GM20431 (cell line): ENCODE results near the gene MAP3K20.

ENCODE experiments used
- in situ Hi-C: fragments of 300-500 bp; cut with MseI, MboI; formaldehyde crosslinking; loops from one replicate; pipeline ENCODE4 v1.15.0; 2020; ENCODE audit warnings: low sequenced_read_pairs; ENCODE audit not compliant: unreplicated experiment

Gene MAP3K20

GRCh38 chr2:173218326-173219056, 142.8 kb downstream of the MAP3K20 start:
- in situ Hi-C loops, result no loop called here

DNA sequence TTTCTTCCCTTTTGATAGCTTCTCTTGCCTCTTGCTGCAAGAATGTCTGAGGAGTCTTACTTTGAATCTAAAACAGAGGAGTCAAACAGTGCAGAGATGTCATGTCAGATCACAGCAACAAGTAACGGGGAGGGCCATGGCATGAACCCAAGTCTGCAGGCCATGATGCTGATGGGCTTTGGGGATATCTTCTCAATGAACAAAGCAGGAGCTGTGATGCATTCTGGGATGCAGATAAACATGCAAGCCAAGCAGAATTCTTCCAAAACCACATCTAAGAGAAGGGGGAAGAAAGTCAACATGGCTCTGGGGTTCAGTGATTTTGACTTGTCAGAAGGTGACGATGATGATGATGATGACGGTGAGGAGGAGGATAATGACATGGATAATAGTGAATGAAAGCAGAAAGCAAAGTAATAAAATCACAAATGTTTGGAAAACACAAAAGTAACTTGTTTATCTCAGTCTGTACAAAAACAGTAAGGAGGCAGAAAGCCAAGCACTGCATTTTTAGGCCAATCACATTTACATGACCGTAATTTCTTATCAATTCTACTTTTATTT, 145.6 kb downstream of the MAP3K20 start:
- in situ Hi-C loops, result no loop called here

DNA sequence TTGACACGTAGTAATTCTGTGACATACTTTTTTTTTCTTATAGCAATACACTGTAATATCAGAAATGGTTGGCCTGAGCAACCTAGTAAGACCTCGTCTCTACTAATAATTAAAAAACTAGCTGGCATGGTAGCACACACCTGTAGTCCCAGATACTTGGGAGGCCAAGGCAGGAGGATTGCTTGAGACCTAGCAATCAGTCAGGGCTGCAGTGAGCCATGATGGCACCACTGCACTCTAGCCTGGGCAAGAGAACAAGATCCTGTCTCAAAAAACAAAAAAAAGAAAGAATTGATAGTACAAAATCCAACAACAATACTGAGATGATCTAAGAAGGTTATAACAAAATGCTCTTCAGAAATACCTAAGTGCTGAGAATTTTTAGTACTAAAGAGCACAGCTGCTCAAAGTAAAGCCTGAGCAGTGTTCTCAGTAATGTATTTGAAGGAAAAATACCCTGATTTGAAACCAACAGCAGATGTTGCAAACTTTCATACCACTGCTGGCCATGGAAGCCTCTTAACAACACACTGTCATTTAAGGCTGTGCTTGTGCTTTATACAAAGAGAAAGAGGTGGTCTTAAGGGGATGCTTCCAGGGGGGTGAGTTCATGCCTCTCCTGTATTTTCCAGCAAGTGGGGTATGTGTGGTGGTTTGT, 146.4 kb downstream of the MAP3K20 start:
- in situ Hi-C loops, result no loop called here

GRCh38 chr2:173223871-173224270, 148.2 kb downstream of the MAP3K20 start:
- in situ Hi-C loops, result no loop called here

GRCh38 chr2:173226899-173227698, 151.5 kb downstream of the MAP3K20 start:
- in situ Hi-C loops, result no loop called here

DNA sequence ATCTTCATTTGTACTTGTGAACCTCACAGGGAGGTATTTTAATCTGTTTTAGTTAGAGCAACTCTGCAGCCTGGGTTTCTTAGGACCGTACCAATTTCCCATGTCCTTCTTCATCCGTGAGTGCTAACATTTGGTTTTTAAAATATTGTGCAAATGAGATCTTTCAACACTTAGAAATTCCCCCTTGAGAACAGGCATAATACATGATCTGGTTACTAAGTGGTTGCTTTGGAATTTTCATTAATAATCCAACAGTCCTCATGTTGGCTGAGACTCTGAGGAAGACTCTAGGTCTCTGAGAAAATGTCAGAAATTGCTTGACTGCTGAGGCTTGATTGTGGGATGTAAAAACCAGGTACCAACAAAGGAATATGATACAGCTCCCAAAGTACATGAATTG, 153.4 kb downstream of the MAP3K20 start:
- in situ Hi-C loops, result no loop called here

DNA sequence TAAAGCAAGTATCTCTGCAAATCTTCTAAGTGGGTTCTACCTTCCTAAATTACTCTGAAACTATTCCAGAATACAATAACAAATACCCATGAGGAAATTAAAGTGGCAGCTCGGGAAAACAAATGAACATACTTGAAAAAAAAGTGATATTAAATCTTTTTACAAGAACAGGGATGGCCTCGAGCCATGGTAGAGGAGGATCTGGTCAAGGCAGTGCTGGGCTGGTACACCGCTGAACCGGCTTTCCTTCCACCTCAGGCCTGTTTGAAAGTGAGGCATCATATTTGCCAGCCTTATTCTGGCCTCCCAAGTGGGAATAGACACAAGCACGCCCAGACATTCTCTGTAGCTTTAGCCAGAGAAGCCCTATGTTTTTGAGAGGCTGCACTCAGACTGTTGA, 154.5 kb downstream of the MAP3K20 start:
- in situ Hi-C loops, result no loop called here

GRCh38 chr2:173231042-173231441, 155.4 kb downstream of the MAP3K20 start:
- in situ Hi-C loops, result no loop called here

GRCh38 chr2:173231465-173231864, 155.8 kb downstream of the MAP3K20 start:
- in situ Hi-C loops, result no loop called here

- in situ Hi-C loops, result no loop called here
These were observed 157.5 kb downstream of the MAP3K20 start for GRCh38 chr2:173232956-173233744.

GRCh38 chr2:173235947-173236803, 160.5 kb downstream of the MAP3K20 start:
- in situ Hi-C loops, result no loop called here

DNA sequence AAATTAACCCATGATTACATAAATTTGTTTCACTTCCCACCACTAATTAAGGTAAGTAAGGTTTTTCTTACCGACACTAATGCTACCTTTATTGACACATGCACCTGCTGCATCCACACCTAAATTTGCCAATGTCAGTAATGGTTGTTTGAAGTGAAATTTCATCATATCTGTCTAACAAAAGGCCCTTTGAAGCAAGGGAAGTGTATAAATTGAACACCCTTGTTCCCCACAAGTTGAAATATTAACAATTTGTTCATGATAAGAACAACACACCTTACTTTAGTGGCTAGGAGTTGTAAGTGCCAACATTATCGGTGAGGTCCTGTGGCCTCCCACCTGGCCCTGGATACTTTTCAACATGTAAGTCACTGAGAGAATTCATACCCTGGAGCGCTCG, 162.7 kb downstream of the MAP3K20 start:
- in situ Hi-C loops, result no loop called here

DNA sequence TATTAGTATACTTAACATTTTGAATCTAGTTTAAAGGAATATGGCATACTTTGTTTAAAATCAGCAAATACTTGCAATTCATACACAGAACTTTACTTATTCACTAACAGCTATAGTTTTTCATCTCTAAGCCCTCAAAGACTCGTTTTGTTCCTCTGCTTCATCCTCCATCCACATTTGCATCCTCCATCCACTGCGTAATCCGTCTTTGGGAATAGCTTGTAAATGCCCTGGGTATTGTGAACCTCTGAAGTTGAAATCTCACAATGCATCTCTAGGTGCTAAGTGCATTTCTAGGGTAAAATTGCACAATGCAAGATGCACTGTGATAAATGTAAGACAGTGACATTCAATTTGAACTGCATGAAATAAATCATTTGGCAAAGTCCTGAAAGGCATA, 163.2 kb downstream of the MAP3K20 start:
- in situ Hi-C loops, result no loop called here

- in situ Hi-C loops, result no loop called here
These were observed 164.0 kb downstream of the MAP3K20 start for GRCh38 chr2:173239644-173240043.

- in situ Hi-C loops, result no loop called here
These were observed 164.4 kb downstream of the MAP3K20 start for GRCh38 chr2:173240083-173240482.

DNA sequence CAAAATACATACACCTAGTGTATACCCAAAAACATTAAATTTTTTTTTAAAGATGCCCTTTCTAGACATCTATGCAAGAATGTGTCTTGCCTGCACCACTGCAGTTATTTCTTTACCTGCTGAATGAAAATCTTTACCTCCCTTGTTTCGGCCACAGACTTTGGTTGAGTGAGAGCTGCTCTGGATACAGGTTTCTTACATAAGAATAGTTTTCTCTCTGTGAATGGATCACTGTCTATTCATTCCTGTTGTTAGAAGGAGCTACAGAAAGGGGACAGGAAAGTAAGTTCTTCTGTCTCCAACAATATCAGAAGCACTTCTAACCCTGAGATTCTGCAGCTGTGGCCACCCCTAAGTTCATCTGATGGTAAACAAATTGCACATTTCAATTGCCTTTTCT, 166.0 kb downstream of the MAP3K20 start:
- in situ Hi-C loops, result no loop called here

DNA sequence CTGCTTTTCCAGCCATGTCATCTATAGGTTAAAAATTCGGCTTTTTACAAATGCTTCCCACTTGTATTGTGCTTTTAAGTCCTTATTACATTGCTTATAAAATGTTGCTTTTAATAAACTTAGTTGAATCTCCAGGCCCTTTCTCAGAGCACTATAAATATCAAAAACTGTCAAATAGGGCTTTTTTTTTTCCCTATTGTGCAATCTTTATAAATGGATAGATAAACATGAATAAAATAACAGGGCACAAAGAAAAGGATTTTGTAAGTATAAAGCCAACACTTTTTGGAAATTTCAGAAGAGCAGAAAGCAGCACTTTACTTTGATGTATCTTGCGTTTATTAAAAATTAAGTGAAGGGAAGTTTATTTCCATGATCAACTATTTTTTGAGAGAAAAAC, 171.5 kb downstream of the MAP3K20 start:
- in situ Hi-C loops, result no loop called here

- in situ Hi-C loops, result no loop called here
These were observed 172.7 kb downstream of the MAP3K20 start for GRCh38 chr2:173248381-173248780.
